OCI-LY3 (cell line): Measurements from ENCODE around the gene NIPAL3.

ENCODE experiments used
- H2AFZ ChIP-seq: fragments of 200-600, 300-600 bp; shearing (Covaris generic); 2 replicates; pipeline ENCODE4 v1.6.0; 2014; ENCODE audit warnings: antibody characterized with exemption, low read depth, low read length
- H3K27ac ChIP-seq: fragments of 200-600, 300-600 bp; sonication (generic); 2 replicates; pipeline ENCODE4 v1.5.1; 2014; ENCODE audit warnings: mild to moderate bottlenecking, low read length, moderate library complexity, mixed read lengths
- H3K27me3 ChIP-seq: fragments of 200-600, 300-600 bp; sonication (generic); 2 replicates; pipeline ENCODE4 v1.6.1; 2014; ENCODE audit warnings: low read depth, low read length, mixed read lengths
- H3K36me3 ChIP-seq: fragments of 200-600, 300-600 bp; sonication (generic); replicated peaks from 2 replicates; pipeline ENCODE3; 2014; ENCODE audit warnings: low read depth, low read length, mixed read lengths
- H3K4me1 ChIP-seq: fragments of 300-600, 200-600 bp; sonication (generic); 2 replicates; pipeline ENCODE4 v1.6.1; 2014; ENCODE audit warnings: low read length, mixed read lengths
- H3K4me2 ChIP-seq: fragments of 200-600, 300-600 bp; sonication (generic); 2 replicates; pipeline ENCODE4 v1.6.1; 2014; ENCODE audit warnings: low read length, mixed read lengths
- H3K4me3 ChIP-seq: fragments of 300-600, 200-600 bp; sonication (generic); 2 replicates; pipeline ENCODE4 v1.5.1; 2014; ENCODE audit warnings: antibody characterized with exemption, mild to moderate bottlenecking, low read length, moderate library complexity
- H3K79me2 ChIP-seq: fragments of 300-600, 200-600 bp; shearing (Covaris generic); 2 replicates; pipeline ENCODE4 v1.6.1; 2014; ENCODE audit warnings: mild to moderate bottlenecking, low read length, mixed read lengths
- H3K9ac ChIP-seq: fragments of 300-600, 200-600 bp; shearing (Covaris generic); 2 replicates; pipeline ENCODE4 v1.6.0; 2014; ENCODE audit warnings: mild to moderate bottlenecking, low read length, moderate library complexity
- H3K9me3 ChIP-seq: fragments of 200-600, 300-600 bp; shearing (Covaris generic); 2 replicates; pipeline ENCODE4 v1.6.1; 2014; ENCODE audit warnings: low read length, mixed read lengths; ENCODE audit not compliant: insufficient read depth
- H4K20me1 ChIP-seq: fragments of 200-600, 300-600 bp; sonication (generic); 2 replicates; pipeline ENCODE4 v1.6.1; 2016; ENCODE audit warnings: low read length, mixed read lengths; ENCODE audit not compliant: insufficient read depth
- CTCF ChIP-seq: fragments of 200-600, 300-600 bp; sonication (generic); IDR thresholded peaks from 2 replicates; pipeline ENCODE4 v1.5.1; 2014; ENCODE audit warnings: antibody characterized with exemption, low read length, low read depth
- EZH2phosphoT487 ChIP-seq: fragments of 200-600 bp; shearing (Covaris generic); IDR thresholded peaks from 2 replicates; pipeline ENCODE4 v1.6.1; 2018; ENCODE audit warnings: antibody characterized with exemption, mixed run types, low read depth

Gene NIPAL3

GRCh38 chr1:24415334-24415909, at the start of gene NIPAL3:
NIPAL3 (plus strand) TSS chr1:24415802; CDS start chr1:24419548, 3,746 bp downstream.
- Histone ChIP-seq H3K36me3 (peaks cover 4% of the 10 kb centered on the region), H3K27ac (peak within 1 kb of the TSS; percentile 52), H2AFZ (peak within 1 kb of the TSS; percentile 85), H3K4me1 (peaks cover 23% of the 10 kb centered on the region), H3K9me3 (no peaks in the 10 kb centered on the region), H3K79me2 (peaks cover 12% of the 10 kb centered on the region; the same call in 1 of the 2 replicates), H3K4me3 (peak within 1 kb of the TSS; percentile 100), H4K20me1 (no peaks in the 10 kb centered on the region), H3K27me3 (no peaks in the 10 kb centered on the region), H3K9ac (peak within 1 kb of the TSS; percentile 70), H3K4me2 (peak within 1 kb of the TSS; percentile 97)
- no peak for TF ChIP-seq EZH2phosphoT487
- peak; percentile 52 for TF ChIP-seq CTCF

GRCh38 chr1:24366707-24367106, 48.9 kb upstream of the NIPAL3 start:
- H3K27ac ChIP-seq = no peak overlapping the region

GRCh38 chr1:24369199-24369598, 46.4 kb upstream of the NIPAL3 start:
- no peak overlapping the region for H3K4me2 ChIP-seq
- no peaks in the 10 kb centered on the region for H4K20me1 ChIP-seq
- no peaks in the 10 kb centered on the region for H3K27me3 ChIP-seq
- H2AFZ ChIP-seq = no peak overlapping the region
- no peak overlapping the region for H3K9ac ChIP-seq
- no peaks in the 10 kb centered on the region for H3K36me3 ChIP-seq
- H3K4me1 ChIP-seq = peaks cover 32% of the 10 kb centered on the region
- H3K9me3 ChIP-seq = no peaks in the 10 kb centered on the region
- H3K27ac ChIP-seq = no peak overlapping the region
- H3K4me3 ChIP-seq = no peak overlapping the region
- no peaks in the 10 kb centered on the region for H3K79me2 ChIP-seq
- TF ChIP-seq EZH2phosphoT487 (no peak), CTCF (no peak)

More at GRCh38 chr1:24366707-24367106, 48.9 kb upstream of the NIPAL3 start:
- H3K36me3 ChIP-seq = no peaks in the 10 kb centered on the region
- H2AFZ ChIP-seq = no peak overlapping the region
- no peaks in the 10 kb centered on the region for H4K20me1 ChIP-seq
- H3K27me3 ChIP-seq = no peaks in the 10 kb centered on the region
- no peaks in the 10 kb centered on the region for H3K9me3 ChIP-seq
- H3K4me3 ChIP-seq = no peak overlapping the region
- TF ChIP-seq CTCF (no peak), EZH2phosphoT487 (no peak)
- no peak overlapping the region for H3K4me2 ChIP-seq
- peaks cover 16% of the 10 kb centered on the region for H3K4me1 ChIP-seq
- H3K9ac ChIP-seq = no peak overlapping the region
- no peaks in the 10 kb centered on the region for H3K79me2 ChIP-seq

- no peaks in the 10 kb centered on the region for H3K9me3 ChIP-seq
- no peaks in the 10 kb centered on the region for H3K27me3 ChIP-seq
- no peak overlapping the region for H3K4me2 ChIP-seq
- no peaks in the 10 kb centered on the region for H4K20me1 ChIP-seq
- no peaks in the 10 kb centered on the region for H3K79me2 ChIP-seq
- no peak overlapping the region for H3K27ac ChIP-seq
- no peak overlapping the region for H3K4me3 ChIP-seq
- H3K4me1 ChIP-seq = peaks cover 28% of the 10 kb centered on the region
- TF ChIP-seq EZH2phosphoT487 (no peak), CTCF (no peak)
- no peak overlapping the region for H2AFZ ChIP-seq
- H3K36me3 ChIP-seq = no peaks in the 10 kb centered on the region
- no peak overlapping the region for H3K9ac ChIP-seq
These were observed 45.8 kb upstream of the NIPAL3 start for GRCh38 chr1:24369801-24370200.
